Stomach (tissue), 9 donors: ENCODE data around the gene IKZF1. TPM values are rescaled to one million over a fixed set of nuclear protein-coding genes. Genes with fewer than 3 reads are reported as not detected.

ENCODE experiments used
- DNase-seq, 2 donors: peaks; one replicate each; pipeline versions ENCODE4 v3.0.0 to v3.0.0-alpha.2; 2013 to 2019
- H3K27ac ChIP-seq, 5 donors: fragments of 200-600 bp in 4 of 5; sonication (generic) in 4 of 5; one replicate each; pipeline ENCODE4 v1.5.1; 2013 to 2019; ENCODE audit warnings: mild to moderate bottlenecking in 1 of 5, moderate library complexity in 1 of 5
- H3K27me3 ChIP-seq, 3 donors: fragments of 200-600 bp; sonication (generic); one replicate each; pipeline ENCODE4 v1.5.1; 2017 to 2019; ENCODE audit warnings: mixed run types in 1 of 3
- H3K36me3 ChIP-seq, 4 donors: fragments of 200-600 bp; sonication (generic); 1 replicate in 3 of 4; 2 replicates in 1 of 4; pipeline ENCODE4 v1.5.1; 2016 to 2019
- H3K4me1 ChIP-seq, 4 donors: fragments of 200-600 bp; sonication (generic); one replicate each; pipeline ENCODE4 v1.5.1; 2016 to 2019
- H3K4me3 ChIP-seq, 4 donors: fragments of 200-600 bp; sonication (generic) in 3 of 4; one replicate each; pipeline ENCODE4 v1.5.1; 2016 to 2019; ENCODE audit warnings: mild to moderate bottlenecking in 1 of 4
- H3K9me3 ChIP-seq, 4 donors: fragments of 200-600 bp; sonication (generic); one replicate each; pipeline ENCODE4 v1.5.1; 2016 to 2019
- EP300 ChIP-seq: sonication (generic); formaldehyde crosslinking; IDR thresholded peaks from one replicate; pipeline ENCODE4 v1.6.1; 2017; ENCODE audit warnings: antibody characterized with exemption
- POLR2A ChIP-seq, 4 donors: fragments of 450-650 bp; IDR thresholded peaks; one replicate each; pipeline ENCODE4 v1.6.1; 2016; ENCODE audit warnings: antibody characterized with exemption in 4 of 4, control low read depth in 2 of 4, mild to moderate bottlenecking in 1 of 4, moderate library complexity in 1 of 4
- POLR2AphosphoS5 ChIP-seq, 3 donors: sonication (generic); formaldehyde crosslinking; IDR thresholded peaks; one replicate each; pipeline ENCODE4 v1.6.1; 2016; ENCODE audit warnings: antibody characterized with exemption in 3 of 3
- WGBS, 5 donors: extraction: QIAGEN DNeasy Blood & Tissue Kit in 3 of 5; methylation state at CpG; one replicate each; pipeline versions ENCODE4 v1.1.5 to v1.1.7; 2013 to 2018; 5-methylcytosine and 5-hydroxymethylcytosine counted together
- intact Hi-C: fragments of 100-400 bp; cut with DNase I; formaldehyde crosslinking; loops from one replicate; pipeline ENCODE4 v1.15.1; 2023; ENCODE audit warnings: low total_unique reads
- polyA plus RNA-seq, 3 donors: library from polyadenylated mRNA; stranded (reverse); fragments of 200-250 nt; gene quantifications; one replicate each; pipeline ENCODE4 v1.2.3, GENCODE V29; 2013
- total RNA-seq, 5 donors: library from RNA; depleted of rRNA; stranded (reverse); fragments of >200 nt; gene quantifications; one replicate each; pipeline versions ENCODE4 v1.1.0 to v1.2.3, GENCODE V29; 2014 to 2016
- TF ChIP-seq, protein P1 (sequence below), 7 experiments: fragments of 450-650 bp in 4 of 7; fragments of 200-600 bp in 3 of 7; sonication (generic) in 3 of 7; IDR thresholded peaks; one replicate each; pipeline ENCODE4 v1.5.1; 2016 to 2019; ENCODE audit warnings: antibody characterized with exemption in 7 of 7, control low read depth in 2 of 7, mild to moderate bottlenecking in 1 of 7
- donor health status: healthy with polysubstance abuse.
- donor health status: Bipolar disorder and iron deficiency.
- donor health status: healthy.

The IKZF1 gene
- total and polyA plus RNA-seq, 8 donors: 1.5 to 139 (median 9.7) TPM

DNA sequence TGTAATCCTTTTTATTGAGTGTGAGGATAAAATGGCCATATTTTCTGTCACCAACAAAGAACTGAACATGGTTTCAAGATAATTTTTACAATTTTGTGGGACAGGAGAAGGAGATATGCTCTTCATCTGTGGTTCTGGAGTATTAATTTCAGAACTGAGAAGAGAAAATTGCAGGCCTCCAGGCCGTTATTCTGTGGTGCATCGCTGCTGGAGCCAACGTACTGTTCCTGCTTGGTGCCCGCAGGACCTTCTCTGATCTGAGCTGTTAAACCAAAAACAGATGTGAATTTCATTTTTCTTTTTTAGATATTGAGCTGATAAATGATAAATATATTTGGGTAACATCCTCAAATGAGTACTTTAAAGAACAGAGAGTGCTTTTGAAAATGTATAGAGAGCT, 63.9 kb downstream of the IKZF1 start:
- WGBS, 5 donors: 82 to 87% (median 86%) methylated on average over 4 of the region's 4 CpGs
- peaks cover 0 to 9% (median 0%) of the 10 kb centered on the region in 4 donors for H3K36me3 ChIP-seq
- H3K27ac ChIP-seq: peak overlapping the region in 2 of 5 donors; percentile 21 to 30
- no peak overlapping the region for H3K4me3 ChIP-seq
- no peaks in the 10 kb centered on the region for H3K27me3 ChIP-seq
- TF ChIP-seq POLR2A (IDR thresholded peaks at IDR 0.05): no peak
- no peak for TF ChIP-seq EP300
- TF ChIP-seq, protein P1, sequence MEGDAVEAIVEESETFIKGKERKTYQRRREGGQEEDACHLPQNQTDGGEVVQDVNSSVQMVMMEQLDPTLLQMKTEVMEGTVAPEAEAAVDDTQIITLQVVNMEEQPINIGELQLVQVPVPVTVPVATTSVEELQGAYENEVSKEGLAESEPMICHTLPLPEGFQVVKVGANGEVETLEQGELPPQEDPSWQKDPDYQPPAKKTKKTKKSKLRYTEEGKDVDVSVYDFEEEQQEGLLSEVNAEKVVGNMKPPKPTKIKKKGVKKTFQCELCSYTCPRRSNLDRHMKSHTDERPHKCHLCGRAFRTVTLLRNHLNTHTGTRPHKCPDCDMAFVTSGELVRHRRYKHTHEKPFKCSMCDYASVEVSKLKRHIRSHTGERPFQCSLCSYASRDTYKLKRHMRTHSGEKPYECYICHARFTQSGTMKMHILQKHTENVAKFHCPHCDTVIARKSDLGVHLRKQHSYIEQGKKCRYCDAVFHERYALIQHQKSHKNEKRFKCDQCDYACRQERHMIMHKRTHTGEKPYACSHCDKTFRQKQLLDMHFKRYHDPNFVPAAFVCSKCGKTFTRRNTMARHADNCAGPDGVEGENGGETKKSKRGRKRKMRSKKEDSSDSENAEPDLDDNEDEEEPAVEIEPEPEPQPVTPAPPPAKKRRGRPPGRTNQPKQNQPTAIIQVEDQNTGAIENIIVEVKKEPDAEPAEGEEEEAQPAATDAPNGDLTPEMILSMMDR (IDR thresholded peaks at IDR 0.05): no peak
- TF ChIP-seq POLR2AphosphoS5 (IDR thresholded peaks at IDR 0.05): no peak
- intact Hi-C loops: no loop called here
- no peak for DNase-seq
- peaks cover 0 to 6% (median 3%) of the 10 kb centered on the region in 4 donors for H3K4me1 ChIP-seq
- H3K9me3 ChIP-seq: peaks cover 0 to 11% (median 3%) of the 10 kb centered on the region in 4 donors

DNA sequence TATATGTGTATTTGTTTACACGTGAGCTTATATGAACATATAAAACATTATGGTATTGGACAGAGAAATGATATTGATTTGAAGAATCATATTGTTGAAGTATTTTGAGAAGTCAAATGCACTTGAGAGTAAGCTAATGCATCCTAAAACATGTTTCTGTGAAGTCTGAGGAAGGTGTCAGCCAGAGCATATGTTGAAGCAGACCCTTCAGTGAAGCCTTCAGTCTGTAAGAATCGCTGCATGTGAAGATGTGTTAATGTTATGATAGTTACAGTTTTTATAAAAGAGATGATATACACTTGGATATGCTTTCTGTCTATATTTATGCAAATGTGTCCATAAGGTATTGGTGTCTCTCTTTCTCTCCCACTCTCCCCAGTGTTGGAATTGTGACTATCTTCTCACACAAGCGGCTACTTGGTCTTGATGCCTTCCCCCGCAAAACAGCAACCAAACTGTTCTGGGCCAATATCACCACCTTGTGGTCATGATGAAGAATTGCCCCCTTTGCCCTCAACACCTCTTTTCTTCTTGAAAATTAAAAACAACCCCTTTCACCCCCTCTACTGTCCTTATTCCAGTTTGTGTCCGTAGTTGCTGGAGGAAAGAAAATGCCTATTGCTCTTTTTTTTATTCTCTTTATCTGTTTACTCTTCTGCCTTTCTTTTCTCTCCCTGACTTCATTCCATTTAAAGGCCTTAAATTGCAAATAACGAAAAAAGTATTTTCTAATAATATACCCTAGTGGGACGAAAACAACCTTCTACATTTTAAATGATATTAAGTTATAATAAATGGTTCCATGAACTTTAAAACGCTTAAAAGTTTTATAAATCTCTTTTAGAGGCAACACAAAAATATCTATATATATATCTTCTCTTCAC, 64.9 kb downstream of the IKZF1 start:
- H3K36me3 ChIP-seq: peaks cover 0 to 9% (median 0%) of the 10 kb centered on the region in 4 donors
- H3K4me1 ChIP-seq: peaks cover 0 to 11% (median 3%) of the 10 kb centered on the region in 4 donors
- DNase-seq: peak in 1 of 2 donors; percentile 45
- 64 to 71% (median 71%) methylated on average over 8 of the region's 8 CpGs for WGBS, 5 donors
- H3K27ac ChIP-seq: no peak overlapping the region
- intact Hi-C loops: no loop called here
- H3K27me3 ChIP-seq: no peaks in the 10 kb centered on the region
- H3K4me3 ChIP-seq: no peak overlapping the region
- TF ChIP-seq, protein P1 (IDR thresholded peaks at IDR 0.05): peak in 3 of 7 experiments; percentile 16 to 31 (median 31)
- TF ChIP-seq EP300: no peak
- H3K9me3 ChIP-seq: peaks cover 0 to 11% (median 3%) of the 10 kb centered on the region in 4 donors

DNA sequence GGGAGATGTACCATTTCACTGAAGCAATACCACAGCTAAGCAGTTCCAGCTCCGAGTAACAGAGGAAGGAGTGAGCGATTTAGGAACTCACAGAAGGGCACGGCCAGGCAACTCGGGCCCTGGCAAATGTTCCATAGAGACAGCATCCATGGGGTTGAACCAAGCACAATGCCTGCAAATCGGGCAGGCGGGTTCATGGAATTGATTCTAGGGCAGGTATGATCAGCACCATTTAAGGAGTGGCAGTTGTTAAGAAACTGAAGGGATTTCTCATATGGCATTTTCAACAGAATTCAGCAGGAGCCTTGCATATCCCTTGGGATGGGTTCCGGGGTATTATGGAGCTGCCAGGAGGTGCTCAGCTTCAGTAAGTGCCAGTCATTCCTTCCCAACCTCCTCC, 66.4 kb downstream of the IKZF1 start:
- H3K4me3 ChIP-seq: no peak overlapping the region
- TF ChIP-seq POLR2A (IDR thresholded peaks at IDR 0.05): no peak
- no peak for TF ChIP-seq POLR2AphosphoS5 (IDR thresholded peaks at IDR 0.05)
- TF ChIP-seq, protein P1 (IDR thresholded peaks at IDR 0.05): no peak
- no peak for TF ChIP-seq EP300
- peaks cover 0 to 11% (median 3%) of the 10 kb centered on the region in 4 donors for H3K9me3 ChIP-seq
- no peak overlapping the region for H3K27ac ChIP-seq
- H3K4me1 ChIP-seq: peaks cover 0 to 11% (median 3%) of the 10 kb centered on the region in 4 donors
- DNase-seq: no peak
- WGBS, 5 donors: 87 to 95% (median 94%) methylated on average over 7 of the region's 7 CpGs
- H3K27me3 ChIP-seq: no peaks in the 10 kb centered on the region
- intact Hi-C loops: no loop called here
- peaks cover 0 to 9% (median 0%) of the 10 kb centered on the region in 4 donors for H3K36me3 ChIP-seq

DNA sequence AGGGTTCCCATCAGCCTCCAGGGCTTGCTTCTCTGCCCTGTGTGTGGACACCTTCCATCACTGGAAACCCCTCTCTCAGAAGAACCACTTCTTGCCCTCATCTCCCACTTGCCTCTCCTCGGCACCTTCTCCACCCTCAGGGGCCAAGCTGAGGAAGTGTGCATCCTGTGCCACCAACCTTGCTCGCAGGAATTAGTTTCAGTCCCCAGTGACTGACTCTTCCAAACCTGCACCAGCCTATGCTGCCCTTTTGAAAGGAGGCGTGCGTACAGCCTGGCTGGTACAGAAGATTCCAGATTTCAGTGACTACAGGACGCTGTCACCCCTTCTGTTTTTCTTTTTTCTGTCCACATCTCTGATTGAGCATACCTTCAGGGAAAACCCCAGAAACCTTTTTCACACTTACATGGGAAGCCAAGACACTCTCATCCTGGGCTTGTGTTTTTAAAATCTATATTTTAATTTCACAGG, 67.1 kb downstream of the IKZF1 start:
- DNase-seq: no peak
- no peaks in the 10 kb centered on the region for H3K27me3 ChIP-seq
- TF ChIP-seq EP300 (no peak), POLR2AphosphoS5 (IDR thresholded peaks at IDR 0.05) (no peak), POLR2A (IDR thresholded peaks at IDR 0.05) (no peak)
- TF ChIP-seq, protein P1 (IDR thresholded peaks at IDR 0.05): no peak
- H3K27ac ChIP-seq: no peak overlapping the region
- H3K4me1 ChIP-seq: peaks cover 0 to 11% (median 3%) of the 10 kb centered on the region in 4 donors
- H3K9me3 ChIP-seq: peaks cover 0 to 11% (median 3%) of the 10 kb centered on the region in 4 donors
- no peak overlapping the region for H3K4me3 ChIP-seq
- intact Hi-C loops: no loop called here
- WGBS, 5 donors: 84 to 93% (median 90%) methylated on average over 5 of the region's 5 CpGs
- H3K36me3 ChIP-seq: peaks cover 0 to 9% (median 1%) of the 10 kb centered on the region in 4 donors
